Activated T-helper 9 cell treated with anti-CD3 and anti-CD28 coated beads, Interleukin-2, amount 50 U/mL, for 16 hours (primary cell): Measurements from ENCODE around the gene RPS5.
"Not testable (repeated sequence)": the region's sequence is repeated elsewhere in the genome, so short reads cannot be mapped to it uniquely, and the experiment has no call there.

Source experiments
- DNase-seq: peaks from one replicate; pipeline ENCODE4 v3.0.0-alpha.2; 2020; ENCODE audit warnings: low read depth

The RPS5 gene

GRCh38 chr19:58356766-58357480, 30.1 kb upstream of the RPS5 start:
- no peak for DNase-seq

DNA sequence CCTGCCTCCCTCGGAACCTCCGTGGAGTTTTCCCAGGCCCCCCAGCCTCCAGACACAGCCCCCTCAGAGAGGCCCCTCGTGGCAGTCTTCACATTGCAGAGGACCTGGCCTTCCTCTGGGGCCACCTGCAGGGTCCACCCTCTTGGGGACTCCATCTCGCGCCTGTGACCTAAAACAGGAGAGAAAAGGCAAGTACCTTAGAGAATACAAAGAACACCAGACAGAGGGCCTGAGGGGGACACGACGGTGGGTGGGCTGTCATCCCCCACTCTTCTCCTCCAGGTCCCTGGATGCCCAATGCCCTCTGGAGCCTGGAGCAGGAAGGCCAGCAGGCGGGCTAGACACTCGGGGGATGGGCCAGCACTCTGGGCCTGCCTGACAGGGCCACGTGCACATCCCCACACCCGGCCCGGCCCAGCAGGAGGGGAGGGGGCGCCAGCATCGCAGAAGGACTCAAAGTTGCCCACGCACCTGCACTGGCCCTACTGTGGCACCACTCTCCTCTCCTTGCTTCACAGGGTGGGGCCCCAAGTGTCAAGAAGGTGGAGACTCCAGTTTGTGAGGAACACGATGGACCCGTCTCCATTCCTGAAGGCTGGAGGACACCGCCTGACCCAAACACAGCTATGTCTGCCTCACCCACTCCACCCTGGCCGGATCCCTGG, 29.5 kb upstream of the RPS5 start:
- no peak for DNase-seq

- peak; percentile 28 for DNase-seq
Observed at GRCh38 chr19:58361900-58362271, 25.2 kb upstream of the RPS5 start.

GRCh38 chr19:58362272-58362994, 24.6 kb upstream of the RPS5 start, which contains the start of gene ZNF497:
ZNF497 (minus strand) TSS chr19:58362751; CDS start chr19:58357635, 5,116 bp downstream.
- DNase-seq, result peak; percentile 96

GRCh38 chr19:58364146-58364545, 22.9 kb upstream of the RPS5 start:
- DNase-seq, result no peak

DNA sequence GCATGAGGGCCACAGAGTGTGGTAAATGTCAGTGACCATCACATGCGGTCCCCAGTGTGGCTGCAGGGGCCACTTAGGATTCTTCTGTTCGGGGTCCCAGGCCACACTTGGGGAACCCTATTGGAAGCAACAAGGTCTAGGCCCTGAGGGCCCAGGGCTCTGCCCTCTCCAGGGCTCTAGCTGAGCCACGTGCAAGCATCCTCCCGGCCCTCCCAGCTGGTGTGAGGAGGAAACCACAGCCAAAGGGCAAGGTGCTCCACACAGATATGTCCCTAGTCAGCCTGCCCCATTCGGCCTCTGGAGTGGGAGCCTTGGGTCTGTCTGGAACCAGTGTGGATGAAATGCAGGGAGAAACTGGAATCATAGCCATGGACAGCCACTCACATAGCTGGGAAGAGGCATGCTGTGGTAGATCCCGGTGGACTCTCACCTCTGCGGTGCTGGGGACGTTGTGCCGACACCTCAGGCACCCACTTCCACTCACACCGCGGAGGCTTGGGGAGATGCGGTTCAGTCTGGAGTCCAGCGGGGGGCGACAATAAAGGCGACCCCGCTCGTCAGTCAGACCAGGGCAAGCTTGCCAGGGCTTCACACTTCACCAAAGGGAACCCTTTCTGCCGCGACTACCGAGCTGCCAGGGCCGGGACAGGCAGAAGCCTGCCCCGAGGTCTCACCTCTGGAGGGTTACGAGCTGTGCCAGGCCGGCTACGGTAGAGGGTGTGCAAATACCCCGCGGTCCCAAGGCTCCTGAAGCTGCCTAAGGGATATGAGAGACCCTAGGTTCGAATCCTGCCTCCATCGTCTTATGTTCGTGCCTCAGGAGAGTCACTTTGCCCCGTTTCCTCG, 20.3 kb upstream of the RPS5 start:
- no peak for DNase-seq

DNA sequence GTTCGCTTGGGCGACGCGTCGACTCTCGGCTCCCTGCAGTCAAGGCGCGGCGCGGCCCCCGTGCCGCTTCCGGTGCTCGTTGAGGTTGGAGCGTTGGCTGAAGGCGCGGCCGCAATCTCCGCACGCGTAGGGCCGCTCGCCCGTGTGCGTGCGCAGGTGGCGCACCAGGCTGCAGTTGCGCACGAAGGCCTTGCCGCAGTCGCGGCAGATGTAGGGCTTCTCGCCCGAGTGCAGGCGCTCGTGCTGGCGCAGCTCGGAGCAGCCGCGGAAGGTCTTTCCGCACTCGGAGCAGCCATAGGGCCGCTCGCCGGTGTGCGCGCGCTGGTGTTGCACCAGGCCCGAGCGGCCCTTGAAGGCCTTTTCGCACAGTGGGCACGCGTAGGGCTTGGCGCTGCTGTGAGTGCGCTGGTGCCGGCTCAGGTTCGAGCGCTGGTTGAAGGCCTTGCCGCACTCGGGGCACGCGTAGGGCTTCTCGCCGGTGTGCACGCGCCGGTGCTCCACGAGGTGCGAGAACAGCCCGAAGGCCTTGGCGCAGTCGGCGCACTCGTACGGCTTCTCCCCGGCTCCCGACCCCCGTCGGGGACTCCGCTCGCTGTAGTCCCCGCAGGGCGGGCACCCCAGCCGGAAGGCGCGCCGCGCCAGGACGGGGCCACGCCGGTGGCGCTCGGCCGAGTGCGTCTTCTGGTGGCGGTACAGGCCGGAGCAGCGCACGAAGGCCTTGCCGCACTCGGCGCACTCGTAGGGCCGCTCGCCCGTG, 19.2 kb upstream of the RPS5 start:
- no peak for DNase-seq

- DNase-seq, result no peak
Observed at GRCh38 chr19:58368561-58369360, 18.3 kb upstream of the RPS5 start.

DNA sequence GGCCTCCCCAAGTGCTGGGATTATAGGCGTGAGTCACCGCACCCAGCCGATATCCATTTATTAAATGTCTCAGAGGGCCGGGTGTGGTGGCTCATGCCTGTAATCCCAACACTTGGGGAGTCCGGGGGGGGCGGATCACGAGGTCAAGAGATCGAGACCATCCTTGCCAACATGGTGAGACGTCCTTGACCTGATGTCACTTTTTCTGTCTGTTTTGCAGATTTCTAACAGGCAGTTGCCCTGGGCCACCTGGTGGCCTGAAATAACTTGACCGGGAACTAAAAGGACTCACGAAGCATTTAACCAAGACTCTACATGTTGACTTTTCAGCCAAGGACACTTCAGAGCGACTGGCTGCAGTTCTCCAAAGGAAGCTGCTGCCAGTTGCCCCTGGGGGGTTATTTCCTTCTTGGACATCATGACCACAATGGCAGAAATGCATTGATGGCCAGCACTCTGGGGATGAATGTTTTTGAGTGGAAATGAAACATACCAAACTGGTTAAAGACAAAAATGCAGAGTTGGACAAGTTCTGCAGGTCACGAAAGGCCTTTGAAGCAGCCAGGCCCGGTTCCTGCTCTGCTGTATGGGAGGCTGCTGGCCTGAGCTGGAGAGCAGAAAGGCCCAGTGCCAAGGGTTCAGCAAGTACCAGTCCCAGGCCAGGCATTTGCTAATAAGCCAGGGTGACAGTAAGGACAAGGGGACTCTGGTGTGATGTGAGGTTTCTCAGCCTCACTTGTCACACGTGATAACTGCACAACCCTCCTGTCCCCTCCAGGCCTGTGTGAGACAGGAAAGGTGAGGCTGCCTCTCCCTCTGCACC, 14.5 kb upstream of the RPS5 start:
- DNase-seq, result no peak

DNA sequence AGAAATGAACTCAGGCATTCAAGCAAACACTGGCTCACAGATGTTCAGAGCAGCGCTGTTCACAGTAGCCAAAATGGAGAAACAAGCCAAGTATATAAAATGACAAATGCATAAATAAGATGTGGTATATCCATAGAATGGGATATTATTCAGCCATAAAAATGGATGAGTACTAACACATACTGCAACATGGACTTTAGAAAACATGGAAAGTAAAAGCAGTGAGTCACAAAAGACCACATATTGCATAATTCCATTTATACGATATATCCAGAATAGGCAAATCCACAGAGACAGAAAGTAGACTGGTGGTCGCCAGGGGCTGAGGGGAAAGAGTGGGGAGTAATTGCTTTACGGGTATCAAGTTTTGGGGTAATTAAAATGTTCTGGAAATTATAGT, 12.9 kb upstream of the RPS5 start:
- DNase-seq, result no peak

DNA sequence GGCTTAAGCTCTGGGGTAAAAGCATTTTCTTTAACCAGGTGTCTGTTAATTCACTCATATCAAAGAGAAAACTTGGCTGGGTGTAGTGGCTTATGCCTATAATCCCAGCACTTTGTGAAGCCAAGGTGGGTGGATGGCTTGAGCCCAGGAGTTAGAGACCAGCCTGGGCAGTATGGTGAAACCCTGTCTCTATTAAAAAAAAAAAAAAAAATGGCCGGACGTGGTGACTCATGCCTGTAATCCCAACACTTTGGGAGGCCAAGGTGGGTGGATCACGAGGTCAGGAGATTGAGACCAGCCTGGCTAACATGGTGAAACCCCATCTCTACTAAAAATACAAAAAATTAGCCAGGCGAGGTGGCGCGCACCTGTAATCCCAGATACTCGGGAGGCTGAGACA, 10.3 kb upstream of the RPS5 start:
- DNase-seq, result not testable (repeated sequence)

- DNase-seq, result no peak
Observed at GRCh38 chr19:58379246-58379645, 7.8 kb upstream of the RPS5 start.

- no peak for DNase-seq
Observed at GRCh38 chr19:58380037-58380661, 6.9 kb upstream of the RPS5 start.

GRCh38 chr19:58380662-58381459, 6.2 kb upstream of the RPS5 start, which contains the start of gene ZNF837:
ZNF837 (minus strand) TSS chr19:58381030; CDS start chr19:58369332, 11,698 bp downstream.
- DNase-seq, result peak; percentile 95

- DNase-seq, result no peak
Observed at GRCh38 chr19:58381460-58382212, 5.4 kb upstream of the RPS5 start.

- DNase-seq, result no peak
Observed at GRCh38 chr19:58382997-58383603, 4.0 kb upstream of the RPS5 start.

DNA sequence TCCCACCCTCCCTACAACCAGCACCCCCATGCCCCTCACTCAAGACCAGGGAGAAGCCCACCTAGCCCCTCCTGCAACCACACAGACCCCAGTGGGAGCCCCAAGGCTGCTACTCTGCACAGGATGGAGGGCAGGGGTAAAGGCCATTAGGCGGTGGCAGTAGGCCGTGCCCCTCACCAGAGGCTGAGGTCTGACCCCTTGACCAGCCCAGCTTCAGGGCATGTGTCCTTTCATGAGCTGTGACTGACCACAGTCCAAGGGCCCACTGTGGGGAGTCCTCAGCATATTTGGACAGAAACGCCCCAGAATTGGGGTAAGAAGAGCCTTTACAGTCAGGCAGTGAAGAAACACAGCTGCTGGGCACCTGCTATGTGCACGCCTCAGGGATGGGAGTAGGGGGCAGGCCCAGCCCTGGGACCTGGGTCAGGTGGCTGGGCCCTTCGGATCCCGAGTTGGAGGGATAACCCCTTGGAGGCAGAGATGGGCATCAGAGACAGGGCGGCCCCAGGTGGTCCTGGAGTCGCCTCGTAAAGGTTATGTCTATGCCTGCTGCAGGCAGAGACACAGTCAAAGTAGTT, 1.7 kb upstream of the RPS5 start:
- DNase-seq, result no peak
